ENCODE data around the gene ZNF385A.

The ZNF385A gene

DNA sequence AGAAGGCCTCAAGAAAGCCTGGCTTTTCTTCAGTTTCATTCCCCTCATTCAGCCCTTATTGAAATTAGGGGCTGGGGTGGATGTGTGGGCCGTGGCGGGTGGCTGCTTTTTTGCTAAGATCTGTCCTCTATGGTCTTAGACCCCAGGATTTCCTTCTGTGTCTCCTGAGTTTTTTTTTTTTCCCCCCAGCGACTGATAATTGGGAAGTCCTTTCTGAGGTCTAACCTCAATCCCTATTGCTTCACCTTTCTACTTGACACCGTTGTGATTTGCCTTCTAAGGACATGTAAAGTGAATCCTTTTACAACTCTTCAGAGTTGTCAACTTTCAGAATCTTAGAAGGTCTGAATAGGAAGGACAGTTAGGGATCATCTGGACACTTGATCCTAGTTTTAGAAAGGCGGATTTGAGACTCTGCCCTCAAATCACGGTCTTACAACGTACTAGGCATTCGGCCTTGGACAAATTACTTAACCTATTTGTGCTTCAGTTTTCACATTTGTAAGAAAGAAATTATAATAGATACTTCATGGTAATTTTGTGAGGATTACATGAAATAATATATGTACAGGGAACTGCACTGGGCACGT is 24.7 kb downstream of the ZNF385A start:
- DNase-seq (ENCODE audit: low read depth in 2 of 2) = no peak
- peak overlapping the region; percentile 34 to 52 for H3K4me3 ChIP-seq (replicated peaks in 1 of 2; ENCODE audit: low read depth in 2 of 2, low read length in 2 of 2)
- TF ChIP-seq CTCF (IDR thresholded peaks at IDR 0.05; ENCODE audit: low read depth, low read length) = no peak

GRCh38 chr12:54358945-54359761 is 25.4 kb downstream of the ZNF385A start:
- DNase-seq (ENCODE audit: low read depth in 2 of 2) = peak; percentile 100
- no peak for TF ChIP-seq CTCF (IDR thresholded peaks at IDR 0.05; ENCODE audit: low read depth, low read length)
- H3K4me3 ChIP-seq (replicated peaks in 1 of 2; ENCODE audit: low read depth in 2 of 2, low read length in 2 of 2) = peak overlapping the region; percentile 58 to 72

DNA sequence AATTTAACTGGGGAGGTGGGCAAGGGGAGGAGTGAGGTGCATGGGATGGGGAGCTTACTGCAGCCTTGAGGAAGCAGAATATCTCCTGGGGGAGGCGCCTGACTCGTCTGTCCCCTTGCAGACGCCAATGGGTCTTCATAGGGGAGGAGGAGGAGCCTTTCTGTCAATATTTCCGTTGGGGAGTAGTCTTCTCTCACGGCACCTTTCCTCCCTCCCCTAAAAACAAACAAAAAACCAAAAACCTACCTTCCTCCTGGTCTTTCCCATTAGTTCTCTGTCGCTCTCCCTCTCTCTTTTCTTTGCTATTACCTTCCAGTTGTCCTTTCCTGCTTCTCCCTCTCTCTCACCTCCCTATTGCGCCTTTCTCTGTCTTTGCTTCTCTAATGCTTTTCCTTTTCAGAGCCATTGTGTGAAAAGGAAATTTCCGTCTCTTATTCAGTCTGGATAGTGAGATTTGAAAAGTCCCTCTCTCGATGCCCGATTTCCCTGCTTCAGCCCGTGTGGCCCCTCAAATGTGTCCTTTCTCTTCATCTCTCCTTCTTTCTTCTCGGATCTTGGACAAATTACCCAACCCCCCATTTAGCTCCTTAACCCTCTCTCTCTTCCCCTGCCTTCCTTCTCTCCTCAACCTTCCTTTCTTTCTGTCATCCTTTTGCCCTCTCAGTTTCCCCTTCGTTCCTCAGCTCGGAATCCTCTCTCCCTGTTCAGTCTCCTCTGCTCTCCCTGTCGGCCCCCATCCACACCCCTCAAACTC is 26.2 kb downstream of the ZNF385A start:
- TF ChIP-seq CTCF (IDR thresholded peaks at IDR 0.05; ENCODE audit: low read depth, low read length) = no peak
- DNase-seq (ENCODE audit: low read depth in 2 of 2) = peak; percentile 43 to 53
- H3K4me3 ChIP-seq (replicated peaks in 1 of 2; ENCODE audit: low read depth in 2 of 2, low read length in 2 of 2) = peak overlapping the region; percentile 58 to 72

GRCh38 chr12:54357506-54358190 is 26.9 kb downstream of the ZNF385A start:
- no peak for DNase-seq (ENCODE audit: low read depth in 2 of 2)
- peak overlapping the region; percentile 58 to 72 for H3K4me3 ChIP-seq (replicated peaks in 1 of 2; ENCODE audit: low read depth in 2 of 2, low read length in 2 of 2)
- TF ChIP-seq CTCF (IDR thresholded peaks at IDR 0.05; ENCODE audit: low read depth, low read length) = no peak

DNA sequence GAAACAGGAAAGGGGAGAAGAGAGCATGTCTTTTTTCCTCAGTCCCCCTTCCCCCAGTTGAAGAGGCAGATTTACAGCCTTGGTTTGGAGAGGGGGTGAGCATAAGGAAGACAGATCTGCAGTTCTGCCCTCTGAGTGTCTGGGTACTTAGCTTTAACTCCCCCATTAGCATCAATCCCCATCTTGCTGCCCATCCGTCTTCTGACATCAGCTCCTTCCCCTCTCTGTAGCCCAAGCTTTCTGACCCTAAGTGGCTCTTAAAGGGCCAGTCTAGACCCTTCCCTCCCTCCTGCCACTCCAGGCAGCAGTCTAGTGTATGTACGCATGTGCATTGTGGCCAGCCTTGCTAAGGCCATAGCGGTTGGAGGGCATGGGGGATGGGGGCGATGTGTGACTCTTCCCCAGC is 27.6 kb downstream of the ZNF385A start:
- no peak overlapping the region for H3K4me3 ChIP-seq (replicated peaks in 1 of 2; ENCODE audit: low read depth in 2 of 2, low read length in 2 of 2)
- DNase-seq (ENCODE audit: low read depth in 2 of 2) = no peak
- no peak for TF ChIP-seq CTCF (IDR thresholded peaks at IDR 0.05; ENCODE audit: low read depth, low read length)

DNA sequence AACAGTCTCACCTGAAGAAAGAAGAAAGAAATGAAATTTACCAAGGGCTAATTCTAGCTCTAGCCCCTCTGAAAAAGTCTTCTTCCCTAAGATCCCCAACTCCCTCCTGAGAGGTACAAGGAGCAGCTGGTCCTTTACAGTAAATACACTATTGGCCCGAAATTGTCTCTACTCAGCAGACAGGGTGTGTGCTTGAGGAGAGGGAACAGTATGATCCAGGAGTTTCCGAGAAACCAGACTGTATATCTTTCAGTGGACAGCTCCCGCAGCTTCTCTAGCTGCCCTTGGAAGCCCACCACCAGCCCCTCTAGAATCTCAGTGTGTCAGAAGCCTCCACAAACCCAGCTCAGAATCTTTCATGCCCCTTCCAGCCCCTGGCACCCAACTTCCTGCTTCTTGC is 28.3 kb downstream of the ZNF385A start:
- no peak overlapping the region for H3K4me3 ChIP-seq (replicated peaks in 1 of 2; ENCODE audit: low read depth in 2 of 2, low read length in 2 of 2)
- no peak for TF ChIP-seq CTCF (IDR thresholded peaks at IDR 0.05; ENCODE audit: low read depth, low read length)
- DNase-seq (ENCODE audit: low read depth in 2 of 2) = no peak

Data from cardiac fibroblast (primary cell).